ENCODE data around the gene RRP15. TPM values are rescaled to one million over a fixed set of nuclear protein-coding genes. Genes with fewer than 3 reads are reported as not detected.

Gene RRP15
- total and polyA plus RNA-seq, 9 of the 15 experiments (the other 6 are each of a cell fraction or from before 2014, with no cell fraction given) = 9.5 to 58.1 (median 29.3) TPM

- TF ChIP-seq TFAM (CRISPR knock-in tag; conservative IDR thresholded peaks at IDR 0.05) = no peak
- TF ChIP-seq ARHGAP35 (IDR thresholded peaks at IDR 0.05; ENCODE audit: partially characterized antibody) = no peak
These were observed 57.0 kb downstream of the RRP15 start (continued) for GRCh38 chr1:218342091-218342490.

- no TSS peak for BruUV-seq (replicated peaks)
- DNase-seq (ENCODE audit: extremely low read depth in 1 of 4, low spot score in 3 of 4) = peak; percentile 55 to 75 (median 68)
- H2AFZ ChIP-seq (ENCODE audit: low read depth, low read length) = peak within 1 kb of the TSS; percentile 82
- ATAC-seq = peak; percentile 74
- ChIA-PET CTCF (ENCODE audit: low intra/inter-chr PET ratio) (interaction anchor here (0.6 kb wide), 1 partner anchor 1312 kb away, joined by 3 read pairs; no protein-coding TSS in a partner anchor), POLR2A (interaction anchor here (0.6 to 0.7 kb wide), 2 partner anchors 191 to 1605 kb away, joined by 3 read pairs; no protein-coding TSS in a partner anchor)
- intact Hi-C loops (cut with micrococcal nuclease) (no loop called here), in situ Hi-C loops (cut with MboI) (loop anchor here (25.0 kb wide), 1 partner anchor 1467 kb away; no protein-coding TSS in a partner anchor)
- FAIRE-seq = peak; percentile 73
- no peaks in the 10 kb centered on the region for H3K27me3 ChIP-seq (ENCODE audit: control insufficient read depth in 2 of 2, insufficient read depth in 2 of 2, low read length in 2 of 2)
- H3K9me3 ChIP-seq (replicated peaks; ENCODE audit: control insufficient read depth, insufficient read depth, low read depth, low read length) = no peaks in the 10 kb centered on the region
- H3K4me2 ChIP-seq (ENCODE audit: insufficient read depth, low read length) = peak within 1 kb of the TSS; percentile 75
- H4K20me1 ChIP-seq (replicated peaks; ENCODE audit: control insufficient read depth, insufficient read depth, low read length) = no peaks in the 10 kb centered on the region
- peaks cover 5 to 15% of the 10 kb centered on the region in 2 experiments; a peak in 3 of 5 replicates for H3K4me1 ChIP-seq (replicated peaks in 1 of 2; ENCODE audit: control insufficient read depth in 2 of 2, insufficient read depth in 2 of 2, low read length in 2 of 2)
- no peaks in the 10 kb centered on the region; the same call in 2 of the 3 replicates for H3K36me3 ChIP-seq (ENCODE audit: control insufficient read depth, insufficient read depth, low read length)
- 12% methylated on average over 22 of the region's 22 CpGs for WGBS (ENCODE audit: insufficient coverage, low coverage, missing lambda C conversion rate)
- peak within 1 kb of the TSS; percentile 41 for H3K4me3 ChIP-seq
- no peaks in the 10 kb centered on the region for H3K9me1 ChIP-seq (ENCODE audit: control insufficient read depth, insufficient read depth, low read length)
- H3K27ac ChIP-seq (ENCODE audit: extremely low read depth, low read depth, low read length) = no peak within 1 kb of the TSS
- no peaks in the 10 kb centered on the region for H3K79me2 ChIP-seq (ENCODE audit: control insufficient read depth, insufficient read depth, low read length)
- H3K9ac ChIP-seq (ENCODE audit: insufficient read depth in 1 of 2, low read depth in 2 of 2, low read length in 2 of 2) = peak within 1 kb of the TSS; percentile 53 to 89
- TF ChIP-seq ATF7 (IDR thresholded peaks at IDR 0.05) (peak; percentile 47; the same call in 1 of the 2 replicates), PYGO2 (tag; IDR thresholded peaks at IDR 0.05) (no peak), MTA1 (IDR thresholded peaks at IDR 0.05; ENCODE audit: borderline replicate concordance) (peak; percentile 50; the same call in 1 of the 2 replicates), MAX (CRISPR knock-in tag; IDR thresholded peaks at IDR 0.05) (peak; percentile 42), ZNF263 (CRISPR knock-in tag; IDR thresholded peaks at IDR 0.05; ENCODE audit: borderline replicate concordance) (peak; percentile 93), POLR2A (conservative IDR thresholded peaks at IDR 0.05) (no peak), TAL1 (IDR thresholded peaks at IDR 0.05) (peak; percentile 71), ZNF354B (CRISPR knock-in tag; IDR thresholded peaks at IDR 0.05) (no peak), GATA2 (CRISPR knock-in tag; IDR thresholded peaks at IDR 0.05) (peak; percentile 65; the same call in 1 of the 2 replicates), FOXK2 (conservative IDR thresholded peaks at IDR 0.05 in 1 of 2, IDR thresholded peaks at IDR 0.05 in 1 of 2; ENCODE audit: low read depth in 2 of 2) (peak in 1 of 2 experiments; percentile 23; a peak in 1 of 4 replicates), EP400 (IDR thresholded peaks at IDR 0.05) (peak; percentile 31), PBX2 (CRISPR knock-in tag; IDR thresholded peaks at IDR 0.05; ENCODE audit: low read depth) (no peak), PBX2 (tag; conservative IDR thresholded peaks at IDR 0.05; ENCODE audit: low read depth) (peak; percentile 90), RNF2 (IDR thresholded peaks at IDR 0.05) (peak; percentile 22; the same call in 1 of the 2 replicates), TOE1 (IDR thresholded peaks at IDR 0.05; ENCODE audit: borderline replicate concordance) (peak; percentile 59; the same call in 1 of the 2 replicates), TOE1 (CRISPR knock-in tag; IDR thresholded peaks at IDR 0.05; ENCODE audit: borderline replicate concordance, low read depth) (no peak)
These were observed 60.0 kb downstream of the RRP15 start, which contains the start of gene TGFB2 for GRCh38 chr1:218344814-218345672. Gene TGFB2 (plus strand): TSS chr1:218345336. CDS start chr1:218346702, 1,366 bp downstream.

All from K562 (cell line).